Hematopoietic multipotent progenitor cell treated with erythropoietin and hydrocortisone succinate and interleukin-3 and kit ligand, for 6 days (in vitro differentiated cells): ENCODE results near the gene ANKRD31.
"Not testable (repeated sequence)": the region's sequence is repeated elsewhere in the genome, so short reads cannot be mapped to it uniquely, and the experiment has no call there.

ENCODE experiments used
- DNase-seq: peaks from one replicate; pipeline ENCODE4 v3.0.0-alpha.2; 2015

ANKRD31 gene

DNA sequence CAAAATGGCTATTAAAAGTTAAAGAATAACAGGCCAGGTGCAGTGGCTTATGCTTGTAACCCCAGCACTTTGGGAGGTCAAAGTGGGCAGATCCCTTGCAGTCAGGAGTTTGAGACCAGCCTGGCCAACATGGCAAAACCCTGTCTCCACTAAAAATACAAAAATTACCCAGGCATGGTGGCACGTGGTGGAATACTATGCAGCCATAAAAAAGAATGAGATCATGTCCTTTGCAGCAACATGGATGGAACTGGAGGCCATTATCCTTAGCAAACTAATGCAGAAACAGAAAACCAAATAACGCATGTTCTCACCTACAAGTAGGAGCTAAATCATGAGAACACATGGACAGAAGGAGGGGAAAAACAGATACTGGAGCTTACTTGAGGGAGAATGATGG, 15.9 kb downstream of the ANKRD31 start:
- not testable (repeated sequence) for DNase-seq

DNA sequence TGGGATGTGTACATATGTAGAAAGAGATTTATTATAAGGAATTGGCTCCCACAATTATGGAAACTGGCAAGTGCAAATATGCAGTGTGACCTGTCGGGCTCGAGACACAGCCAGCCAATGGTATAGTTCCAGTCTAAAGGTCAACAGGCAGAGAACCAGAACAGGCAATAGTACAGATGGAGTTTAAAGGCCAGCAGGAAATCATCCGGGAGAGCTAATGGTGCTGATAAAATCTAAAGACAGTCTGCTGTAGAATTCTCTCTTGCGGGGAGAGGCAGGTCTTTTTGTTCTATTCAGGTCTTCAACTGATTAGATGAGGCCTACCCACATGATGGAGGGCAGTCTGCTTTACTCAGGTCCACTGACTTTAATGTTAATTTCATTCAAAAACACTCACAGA, 21.8 kb downstream of the ANKRD31 start:
- DNase-seq, result no peak

DNA sequence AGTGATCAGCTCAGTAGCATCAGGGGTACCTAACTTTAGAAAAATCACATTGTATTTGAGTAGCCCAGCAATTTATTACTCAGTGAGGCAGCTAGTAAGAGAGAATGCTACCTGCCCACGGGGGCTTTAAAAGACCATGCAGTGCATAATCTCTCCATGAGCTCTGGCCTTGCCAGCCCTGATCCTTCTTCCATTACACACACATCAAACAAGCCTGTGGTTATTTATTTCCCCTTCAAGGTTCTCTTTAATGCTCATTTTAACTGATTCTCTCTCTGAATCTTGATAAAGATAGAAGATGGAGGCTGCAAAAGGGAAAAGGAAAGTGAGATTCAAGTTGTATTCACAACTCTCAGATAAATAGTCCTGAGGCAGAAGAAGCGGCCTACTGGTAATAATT, 22.3 kb downstream of the ANKRD31 start:
- no peak for DNase-seq

DNA sequence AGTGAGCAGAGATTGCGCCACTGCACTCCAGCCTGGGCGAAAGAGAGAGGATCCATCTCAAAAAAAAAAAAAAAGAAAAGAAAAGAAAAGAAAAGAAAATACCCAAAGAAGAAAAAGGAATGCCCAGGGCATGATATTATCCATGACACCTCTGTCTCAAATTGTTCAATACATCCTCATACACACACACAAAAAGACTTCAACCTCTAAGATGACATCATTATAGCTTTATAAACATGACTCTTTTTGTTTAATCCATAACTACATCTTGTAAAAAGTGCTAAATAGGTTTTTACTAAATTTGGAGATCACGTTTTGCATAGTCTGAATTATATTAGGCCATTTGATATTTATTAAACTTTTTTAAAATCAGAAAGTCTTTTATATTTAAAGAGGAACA, 33.1 kb downstream of the ANKRD31 start:
- DNase-seq, result no peak

DNA sequence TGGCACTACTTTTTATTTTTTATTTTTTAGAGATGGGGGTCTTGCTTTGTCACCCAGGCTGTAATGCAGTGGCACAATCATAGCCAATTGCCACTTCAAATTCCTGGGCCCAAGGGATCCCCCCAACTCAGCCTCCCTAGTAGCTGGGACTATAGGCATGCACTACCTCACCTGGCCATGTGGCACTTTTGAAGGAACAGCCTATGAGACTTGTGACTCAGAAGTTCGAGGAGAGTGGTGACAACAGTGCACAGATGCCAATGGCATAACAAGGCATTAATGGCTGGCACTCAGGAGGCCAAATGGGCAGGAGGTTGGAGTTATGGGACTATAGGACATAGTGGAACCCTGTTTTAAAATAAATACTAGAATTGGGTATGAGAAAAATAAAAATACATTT, 33.7 kb downstream of the ANKRD31 start:
- DNase-seq, result no peak

DNA sequence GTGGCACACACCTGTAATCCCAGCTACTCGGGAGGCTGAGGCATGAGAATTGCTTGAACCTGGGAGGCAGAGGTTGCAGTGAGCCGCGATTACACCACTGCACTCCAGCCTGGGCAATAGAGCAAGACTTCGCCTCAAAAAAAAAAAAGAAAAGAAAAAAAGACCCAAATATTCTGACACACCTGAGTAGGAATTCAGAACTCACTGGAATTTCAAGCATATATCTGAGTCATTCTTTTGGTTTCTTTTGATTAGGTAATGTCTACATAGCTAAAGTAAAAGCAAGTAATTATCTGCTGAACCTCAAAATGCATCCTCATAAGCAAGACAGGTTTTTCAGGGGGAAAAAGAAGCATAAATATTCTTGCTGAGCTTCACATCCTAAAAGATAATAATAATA, 35.9 kb downstream of the ANKRD31 start:
- DNase-seq, result no peak

DNA sequence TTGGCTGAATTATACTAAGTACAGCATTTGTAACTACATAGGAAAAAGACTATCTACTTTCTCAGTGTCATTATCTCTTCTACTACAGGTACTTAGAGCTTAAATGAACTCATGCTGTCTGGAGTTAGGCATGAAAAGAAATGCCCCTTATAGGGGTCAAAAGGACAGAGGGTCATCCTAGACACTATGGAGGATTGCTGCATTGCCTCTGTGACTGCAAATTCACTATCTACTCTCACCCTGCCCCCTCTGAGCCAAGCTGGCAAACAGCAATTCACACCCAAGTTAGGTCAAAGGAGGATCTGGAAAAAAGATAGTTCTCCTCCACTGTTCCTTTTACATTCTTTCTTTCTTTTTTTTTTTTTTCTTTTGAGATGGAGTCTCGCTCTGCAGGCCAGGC, 36.7 kb downstream of the ANKRD31 start:
- no peak for DNase-seq

DNA sequence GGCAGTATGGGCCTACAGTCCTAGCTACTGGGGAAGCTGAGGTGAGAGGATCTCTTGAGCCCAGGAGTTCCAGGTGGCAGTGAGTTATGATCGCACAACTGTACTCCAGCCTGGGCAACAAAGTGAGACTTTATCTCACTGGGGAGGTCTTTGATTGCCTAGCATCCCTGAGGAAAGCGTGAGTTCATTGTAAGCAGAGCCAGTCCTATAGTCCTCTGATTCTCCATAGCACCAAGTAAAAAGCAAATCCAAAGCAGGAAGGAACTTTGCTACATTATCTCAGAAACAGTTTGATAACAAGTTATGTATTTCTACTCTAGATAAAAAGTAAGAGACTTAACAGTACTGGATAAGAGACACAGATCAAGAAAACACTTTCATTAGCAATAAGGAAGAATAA, 37.6 kb downstream of the ANKRD31 start:
- no peak for DNase-seq

DNA sequence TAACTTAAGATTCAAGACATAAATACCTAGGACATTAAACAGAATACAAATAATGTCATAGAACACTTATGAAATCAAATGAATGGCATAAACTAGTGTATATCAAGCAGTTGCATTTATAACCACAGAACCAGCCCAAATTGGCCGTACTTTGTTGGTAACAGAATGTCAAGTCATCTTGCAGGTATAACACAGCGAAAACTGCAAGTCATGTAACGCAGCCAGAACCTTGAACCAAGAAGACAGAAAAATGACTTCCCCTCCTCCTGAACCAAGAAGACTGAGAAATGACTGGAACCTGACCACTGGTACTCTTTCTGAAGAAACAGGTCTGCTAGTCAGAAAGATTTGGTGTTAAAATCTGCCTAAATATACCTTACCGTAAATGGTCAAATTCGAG, 38.9 kb downstream of the ANKRD31 start:
- DNase-seq, result no peak

DNA sequence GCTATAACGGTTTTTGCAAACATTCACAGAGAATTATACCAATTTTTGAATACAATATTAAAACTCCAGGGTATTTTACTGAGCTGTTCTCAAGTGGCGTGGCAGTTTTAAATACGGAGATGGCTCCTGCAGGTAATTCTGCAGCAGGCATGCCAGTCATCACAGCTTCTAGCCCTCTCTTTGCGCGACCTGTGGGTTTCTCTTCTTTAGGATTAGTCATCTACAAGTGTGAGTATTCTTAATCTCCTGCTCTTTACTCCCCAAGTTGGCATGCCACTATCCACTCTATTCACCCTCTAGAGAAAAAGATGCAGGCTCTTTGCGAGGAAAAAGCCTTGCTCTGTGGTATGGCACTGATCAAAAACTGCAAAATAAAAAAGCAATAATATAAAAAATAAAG, 43.9 kb downstream of the ANKRD31 start:
- no peak for DNase-seq

DNA sequence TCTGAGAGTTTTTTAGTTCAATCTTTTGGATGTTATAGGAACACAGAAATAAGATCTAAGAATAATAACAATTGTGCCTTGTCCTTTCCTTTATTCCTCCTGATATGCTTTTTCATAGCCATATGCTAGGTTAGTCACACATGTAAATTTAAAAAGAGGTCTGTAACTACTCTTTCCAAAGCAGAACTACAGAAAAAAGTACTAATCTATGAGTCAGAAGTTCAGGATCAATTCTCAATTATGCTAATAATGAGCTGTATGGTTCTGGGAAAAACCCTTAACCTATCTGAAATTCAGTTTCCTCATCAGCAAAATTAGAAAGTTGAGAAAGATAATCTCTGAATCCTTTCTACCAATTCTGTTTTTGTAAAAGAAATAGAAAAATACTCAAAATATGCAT, 44.4 kb downstream of the ANKRD31 start:
- no peak for DNase-seq

DNA sequence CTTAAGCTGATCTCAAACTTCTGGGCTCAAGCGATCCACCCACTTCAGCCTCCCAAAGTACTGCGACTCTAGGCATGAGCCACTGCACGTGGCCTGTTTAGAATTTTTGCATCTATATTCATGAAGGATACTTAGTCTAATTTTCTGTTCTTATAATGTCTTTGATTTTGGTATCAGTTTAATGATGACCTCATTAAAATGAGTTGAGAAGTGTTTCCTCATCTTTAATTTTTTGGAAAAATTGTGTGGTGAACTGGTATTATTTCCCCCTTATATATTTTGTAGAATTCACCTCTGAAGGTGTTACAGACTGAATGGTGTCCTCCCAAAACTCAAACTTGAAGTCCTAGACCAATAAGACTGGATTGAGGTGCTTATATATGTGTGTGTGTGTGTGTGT, 46.5 kb downstream of the ANKRD31 start:
- no peak for DNase-seq

DNA sequence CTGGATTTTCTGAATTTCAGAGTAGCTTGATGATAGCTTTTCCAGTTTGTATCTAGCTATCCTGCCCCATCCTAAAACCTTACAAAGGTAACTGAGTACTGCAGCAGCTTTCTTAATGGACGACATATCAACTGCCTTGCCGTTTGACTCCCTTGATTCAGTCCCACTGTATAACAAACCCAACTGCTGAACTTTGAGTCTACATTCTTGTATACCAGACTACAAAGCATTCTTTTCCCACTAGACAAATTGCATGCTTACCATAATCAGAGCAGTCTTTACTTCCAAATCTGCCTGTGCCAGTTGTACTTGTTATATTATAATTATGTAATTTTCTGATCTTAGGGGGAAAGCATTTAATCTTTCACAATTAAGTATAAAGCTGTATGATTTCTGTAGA, 47.3 kb downstream of the ANKRD31 start:
- no peak for DNase-seq

DNA sequence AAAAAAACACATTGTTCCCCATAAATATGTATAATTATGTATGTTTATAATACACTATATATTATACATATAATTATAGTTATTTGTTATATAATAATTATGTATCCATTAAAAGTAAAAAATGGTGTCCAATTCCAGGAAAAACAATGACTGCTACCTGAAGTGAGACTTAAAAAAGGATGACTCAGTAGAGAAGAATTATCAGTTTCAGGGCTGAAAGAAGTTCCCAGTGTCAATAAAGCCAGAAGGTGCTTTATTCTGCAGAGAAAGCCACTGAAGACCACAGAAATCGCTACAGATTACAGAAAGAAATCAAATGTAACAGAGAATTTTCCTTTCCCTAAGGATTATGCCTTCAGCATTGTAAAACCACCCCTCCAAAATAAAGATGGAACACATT, 50.9 kb downstream of the ANKRD31 start:
- DNase-seq, result no peak

DNA sequence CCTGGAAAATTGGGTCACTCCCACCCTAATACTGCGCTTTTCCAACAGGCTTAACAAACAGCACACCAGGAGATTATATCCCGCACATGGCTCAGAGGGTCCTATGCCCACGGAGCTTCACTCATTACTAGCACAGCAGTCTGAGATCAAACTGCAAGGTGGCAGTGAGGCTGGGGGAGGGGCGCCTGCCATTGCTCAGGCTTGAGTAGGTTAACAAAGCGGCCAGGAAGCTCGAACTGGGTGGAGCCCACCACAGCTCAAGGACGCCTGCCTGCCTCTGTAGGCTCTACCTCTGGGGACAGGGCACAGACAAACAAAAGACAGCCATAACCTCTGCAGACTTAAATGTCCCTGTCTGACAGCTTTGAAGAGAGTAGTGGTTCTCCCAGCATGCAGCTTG, 60.7 kb downstream of the ANKRD31 start:
- not testable (repeated sequence) for DNase-seq

DNA sequence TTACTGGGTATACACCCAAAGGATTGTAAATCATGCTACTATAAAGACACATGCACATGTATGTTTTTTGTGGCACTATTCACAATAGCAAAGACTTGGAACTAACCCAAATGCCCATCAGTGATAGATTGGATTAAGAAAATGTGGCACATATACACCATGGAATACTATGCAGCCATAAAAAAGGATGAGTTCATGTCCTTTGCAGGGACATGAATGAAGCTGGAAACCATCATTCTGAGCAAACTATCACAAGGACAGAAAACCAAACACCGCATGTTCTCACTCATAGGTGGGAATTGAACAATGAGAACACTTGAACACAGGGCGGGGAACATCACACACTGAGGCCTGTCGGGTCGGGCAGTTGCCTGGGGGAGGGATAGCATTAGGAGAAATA, 61.8 kb downstream of the ANKRD31 start:
- not testable (repeated sequence) for DNase-seq

DNA sequence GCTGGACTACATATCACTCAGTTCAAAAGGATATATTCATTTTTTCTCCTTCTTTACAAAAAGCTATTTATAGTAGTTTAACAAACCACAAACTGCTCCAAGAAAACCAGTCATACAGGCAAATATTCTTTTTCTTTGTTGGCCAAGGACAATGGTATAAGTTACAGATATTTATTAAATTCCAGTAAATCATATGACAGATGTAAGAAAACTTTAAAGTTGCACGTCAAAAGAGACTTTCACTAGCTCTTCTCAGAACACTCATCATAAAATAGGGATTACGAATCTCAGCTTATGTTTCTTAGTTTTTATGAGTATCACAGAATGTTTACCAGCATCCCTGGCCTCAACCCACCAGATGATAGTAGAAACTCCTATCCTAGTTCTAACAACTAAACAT, 67.2 kb downstream of the ANKRD31 start:
- DNase-seq, result no peak

DNA sequence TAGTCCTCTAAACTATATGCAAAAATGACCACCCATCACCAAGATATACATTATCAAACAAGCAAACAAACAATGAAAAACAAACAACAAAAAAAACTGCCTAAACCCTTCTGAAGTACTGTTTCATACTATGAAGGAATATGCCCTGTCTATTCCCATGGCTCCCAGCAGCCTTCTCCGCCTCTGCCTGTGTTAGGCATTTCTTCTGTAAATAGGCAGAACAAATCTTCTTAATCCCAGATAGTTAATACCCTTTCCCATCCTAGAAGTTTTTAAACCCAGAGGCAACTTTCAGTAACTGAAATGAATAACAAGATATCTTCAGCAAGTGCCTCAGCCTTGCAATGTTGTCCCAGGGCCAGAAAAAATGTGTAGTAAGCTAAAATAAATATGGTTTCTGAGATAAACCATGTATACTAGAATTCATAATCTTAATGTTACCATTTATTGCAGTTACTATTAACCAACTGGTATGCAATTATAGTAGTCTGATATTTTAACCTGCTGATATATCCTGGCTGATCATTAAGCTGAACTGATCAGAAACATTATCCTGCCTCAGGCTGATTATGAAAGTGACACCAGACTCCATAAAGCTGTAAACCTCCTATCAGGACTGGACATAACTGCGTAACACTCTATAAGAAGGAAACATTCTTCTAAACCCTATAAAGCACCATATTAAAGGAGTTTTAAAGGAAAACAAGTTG, 68.5 kb downstream of the ANKRD31 start:
- no peak for DNase-seq

DNA sequence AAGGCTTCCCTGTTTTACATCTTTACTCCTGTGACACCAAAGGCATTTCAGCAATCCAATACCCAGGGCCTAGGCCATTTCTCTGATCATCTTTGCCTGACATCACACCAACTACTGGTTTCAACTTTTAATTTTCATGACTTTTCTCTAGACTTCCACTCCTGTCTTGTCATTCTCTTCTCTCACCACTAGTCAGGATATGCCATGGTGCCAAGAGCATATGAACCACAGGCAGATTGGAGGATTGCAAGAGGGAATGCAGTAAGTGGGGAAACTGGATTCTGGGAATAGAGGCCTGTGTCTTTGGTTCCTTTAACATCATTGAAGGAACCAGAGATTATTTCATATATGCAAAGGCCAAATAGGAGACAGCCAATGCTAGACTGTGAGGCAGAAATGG, 69.3 kb downstream of the ANKRD31 start:
- peak; percentile 12 for DNase-seq

DNA sequence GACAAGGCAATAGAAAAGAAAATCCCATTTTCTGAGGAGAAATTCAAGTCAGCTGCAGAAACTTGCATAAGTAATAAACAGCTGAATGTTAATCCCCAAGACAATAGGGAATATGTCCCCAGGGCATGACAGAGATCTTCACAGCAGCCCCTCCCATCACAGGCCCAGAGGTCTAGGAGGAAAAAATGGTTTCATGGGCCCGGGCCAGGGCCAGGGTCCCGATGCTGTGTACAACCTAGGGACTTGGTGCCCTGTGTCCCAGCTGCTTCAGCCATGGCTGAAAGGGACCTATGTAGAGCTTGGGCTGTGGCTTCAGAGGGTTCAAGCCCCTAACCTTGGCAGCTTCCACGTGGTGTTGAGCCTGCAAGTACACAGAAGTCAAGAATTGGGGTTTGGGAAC, 75.2 kb downstream of the ANKRD31 start:
- not testable (repeated sequence) for DNase-seq

DNA sequence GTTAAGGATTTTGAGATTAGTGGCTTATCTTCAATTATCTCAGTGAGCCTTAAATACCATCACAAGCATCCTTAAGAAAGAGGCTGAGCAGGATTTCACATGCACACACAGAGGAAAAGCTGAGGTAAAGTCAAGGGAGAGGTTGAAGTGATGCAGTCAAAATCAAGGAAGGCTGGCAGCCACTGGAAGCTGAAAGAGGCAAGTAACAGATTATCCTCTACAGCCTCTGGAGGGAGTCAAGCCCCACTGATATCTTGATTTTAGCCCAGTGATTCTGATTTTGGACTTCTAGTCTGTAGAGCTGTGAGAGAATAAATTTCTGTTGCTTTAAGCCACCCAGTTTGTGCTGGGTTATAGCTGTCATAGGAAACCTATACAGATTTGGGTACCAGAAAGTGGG, 80.1 kb downstream of the ANKRD31 start:
- DNase-seq, result peak; percentile 13

DNA sequence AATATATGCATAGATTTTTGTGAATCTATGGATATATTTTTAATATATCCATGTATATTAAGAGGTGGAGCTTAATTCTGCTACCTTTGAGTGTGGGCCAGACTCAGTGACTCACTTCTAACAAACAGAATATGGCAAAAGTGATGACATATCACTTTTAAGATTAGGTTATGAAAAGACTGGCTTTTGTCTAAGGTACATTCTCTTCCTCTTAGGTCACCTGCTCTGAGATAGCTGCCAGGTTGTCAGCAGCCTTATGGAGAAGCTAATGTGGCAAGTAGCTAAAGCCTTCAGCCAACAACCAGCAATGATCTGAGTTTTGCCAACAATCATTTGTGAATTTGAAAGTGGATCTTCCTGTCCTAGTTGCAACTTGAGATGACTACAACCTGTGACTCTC, 83.8 kb downstream of the ANKRD31 start:
- DNase-seq, result no peak

DNA sequence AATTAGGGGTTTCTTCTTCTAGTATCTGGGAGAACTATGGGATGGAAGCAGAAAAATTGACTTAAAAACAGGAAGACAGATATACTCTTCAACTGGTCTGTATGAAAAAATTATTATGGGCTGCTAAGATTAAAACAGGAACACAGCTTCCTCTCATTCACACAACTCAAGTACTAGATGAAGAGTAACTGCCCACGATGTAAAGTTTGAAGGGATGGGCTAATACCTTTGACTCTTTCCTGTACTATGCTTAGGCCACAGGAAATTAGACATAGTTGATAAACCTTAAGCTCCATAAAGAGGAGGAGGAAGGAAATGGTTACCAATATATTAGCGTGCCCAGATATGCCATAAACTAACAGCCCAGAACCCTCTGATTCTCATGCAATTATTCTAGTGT, 88.6 kb downstream of the ANKRD31 start:
- peak; percentile 15 for DNase-seq

DNA sequence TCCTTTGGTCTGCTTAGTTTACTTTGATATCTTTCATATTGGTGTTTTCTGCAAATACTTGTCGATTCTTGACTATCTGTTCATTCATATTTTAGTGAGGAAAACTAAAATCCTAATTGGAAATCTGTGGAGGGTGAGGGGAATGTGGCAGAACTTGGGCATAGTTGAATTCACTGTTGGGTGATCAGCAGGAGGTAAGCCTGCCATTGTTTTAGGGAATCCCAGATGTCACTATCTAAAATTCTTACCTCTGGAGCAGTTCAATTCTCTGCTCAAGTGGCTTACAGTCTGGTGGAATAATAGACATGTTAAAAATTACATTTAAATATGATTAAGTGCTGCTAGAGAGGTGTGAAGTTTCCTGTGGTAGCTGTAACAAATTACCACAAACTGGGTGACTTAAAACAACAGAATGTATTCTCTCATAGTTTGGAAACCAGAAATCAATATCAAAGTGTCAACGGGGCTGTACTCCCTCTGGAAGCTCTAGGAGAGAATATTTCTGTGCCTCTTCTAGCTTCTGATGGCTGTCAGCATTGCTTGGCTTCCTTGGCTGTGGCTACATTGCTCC, 94.0 kb downstream of the ANKRD31 start:
- no peak for DNase-seq

DNA sequence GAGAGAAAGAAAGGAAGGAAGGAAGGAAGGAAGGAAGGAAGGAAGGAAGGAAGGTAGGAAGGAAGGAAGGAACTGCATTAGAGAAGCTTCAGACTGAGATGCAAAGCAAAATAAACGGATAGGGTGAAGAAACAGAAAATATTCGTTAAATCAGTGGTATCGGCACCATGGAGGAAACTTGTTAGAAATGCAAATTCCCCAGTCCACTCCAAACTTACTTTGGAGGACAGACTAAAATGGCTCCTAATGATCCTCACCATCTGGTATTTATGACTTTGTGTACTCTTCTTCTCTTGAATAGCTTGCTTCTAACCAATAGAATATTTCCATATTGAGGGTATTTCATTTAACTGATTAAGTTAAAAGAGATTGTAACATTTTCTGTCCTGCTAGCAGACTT, 96.4 kb downstream of the ANKRD31 start:
- DNase-seq, result no peak
